Heart left ventricle (tissue), 13 donors: ENCODE results near the gene TFF3.

Experiments used
- CTCF ChIP-seq, 12 donors: fragments of 200-600 bp; sonication (generic) in 4 of 12; IDR thresholded peaks; one replicate each; pipeline versions ENCODE4 v1.5.0 to v1.8.0; 2018 to 2022; ENCODE audit warnings: antibody characterized with exemption in 12 of 12, mild to moderate bottlenecking in 5 of 12
- POLR2A ChIP-seq, 2 donors: fragments of 450-650 bp; IDR thresholded peaks; one replicate each; pipeline ENCODE4 v1.6.1; 2017; ENCODE audit warnings: antibody characterized with exemption in 2 of 2, mild to moderate bottlenecking in 2 of 2, moderate library complexity in 2 of 2
- donor health status: ischemic (EF 13 %, LVEDD 7.1; RV severe dilation, severe dysfunction).
- donor health status: DM: no; HTN: yes; CAD: no.
- donor health status: DM: no; HTN: no; CAD: no.
- donor health status: ischemic (EF 25% LVEDD 6.9; RV normal size, moderate dysfunction).
- donor health status: ischemic (EF 25% LVEDD 5.7; RV mildly dilated, moderate dysfunction).
- donor health status: ischemic (EF 35%, LVEDD 5.7; RV mildly dilated, moderate dysfunction).
- donor health status: nonischemic (EF 11% LVEDD 7.7; RV severe dilation, severe dysfunction).
- donor health status: DM: yes; HTN: yes; CAD: no.
- donor health status: PGD.
- donor health status: ischemic (EF 29% LVEDD 5.4; RV normal size, mild dysfunction).
- donor health status: nonischemic (EF 23%, LVEDD 6.1; RV moderate dilation, normal function).

- no peak for TF ChIP-seq CTCF (IDR thresholded peaks at IDR 0.05)
- TF ChIP-seq POLR2A (IDR thresholded peaks at IDR 0.05) = no peak
Observed at GRCh38 chr21:42288962-42289361, 26.2 kb downstream of the TFF3 start.
